Measurements from ENCODE around the gene CBLC.

Gene CBLC

GRCh38 chr19:44777715-44778347 is at the start of gene CBLC:
Gene CBLC (plus strand): TSS chr19:44777890. CDS start chr19:44777932, 42 bp downstream.
- DNase-seq, result no peak

GRCh38 chr19:44728178-44728577 is 49.5 kb upstream of the CBLC start:
- DNase-seq, result no peak

- DNase-seq, result no peak
Measured at GRCh38 chr19:44729516-44730033, 48.1 kb upstream of the CBLC start.

- DNase-seq, result no peak
Measured at GRCh38 chr19:44731081-44731480, 46.6 kb upstream of the CBLC start.

GRCh38 chr19:44731622-44732021 is 46.1 kb upstream of the CBLC start:
- DNase-seq, result no peak

- DNase-seq, result no peak
Measured at GRCh38 chr19:44732235-44733014, 45.3 kb upstream of the CBLC start.

GRCh38 chr19:44734357-44734756 is 43.3 kb upstream of the CBLC start:
- no peak for DNase-seq

- DNase-seq, result no peak
Measured at GRCh38 chr19:44735011-44735410, 42.7 kb upstream of the CBLC start.

- no peak for DNase-seq
Measured at GRCh38 chr19:44737238-44738071, 40.2 kb upstream of the CBLC start.

GRCh38 chr19:44738136-44738535 is 39.6 kb upstream of the CBLC start:
- no peak for DNase-seq

- no peak for DNase-seq
Measured at GRCh38 chr19:44738603-44739558, 38.8 kb upstream of the CBLC start.

- DNase-seq, result no peak
Measured at GRCh38 chr19:44740351-44740824, 37.3 kb upstream of the CBLC start.

- no peak for DNase-seq
Measured at GRCh38 chr19:44741258-44741731, 36.4 kb upstream of the CBLC start.

GRCh38 chr19:44741841-44742329 is 35.8 kb upstream of the CBLC start:
- no peak for DNase-seq

GRCh38 chr19:44742330-44743061 is 35.2 kb upstream of the CBLC start:
- DNase-seq, result no peak

- DNase-seq, result no peak
Measured at GRCh38 chr19:44744871-44745332, 32.8 kb upstream of the CBLC start.

- DNase-seq, result no peak
Measured at GRCh38 chr19:44745341-44745831, 32.3 kb upstream of the CBLC start.

GRCh38 chr19:44745887-44746600 is 31.6 kb upstream of the CBLC start:
- no peak for DNase-seq

- DNase-seq, result no peak
Measured at GRCh38 chr19:44746616-44746945, 31.1 kb upstream of the CBLC start.

Measured in activated effector memory CD4-positive, alpha-beta T cell treated with anti-CD3 and anti-CD28 coated beads, Interleukin-2, amount 50 U/mL, for 16 hours (primary cell).